ENCODE results near the gene GRIK3. TPM values are rescaled to one million over a fixed set of nuclear protein-coding genes. Genes with fewer than 3 reads are reported as not detected.

Gene GRIK3
- total RNA-seq, 1 experiment from 2014 or later = 5.5 TPM

- CTCF ChIA-PET = no interaction called here
Observed at GRCh38 chr1:37040773-37041172, 6.5 kb upstream of the GRIK3 start.

More at GRCh38 chr1:37040773-37041172, 6.5 kb upstream of the GRIK3 start:
- TF ChIP-seq ARID4B (CRISPR knock-in tag; IDR thresholded peaks at IDR 0.05; ENCODE audit: borderline replicate concordance) (no peak), FOXK1 (CRISPR knock-in tag; IDR thresholded peaks at IDR 0.05) (no peak), SP1 (CRISPR knock-in tag; conservative IDR thresholded peaks at IDR 0.05) (no peak), HMGXB4 (CRISPR knock-in tag; IDR thresholded peaks at IDR 0.05) (no peak), CDX4 (CRISPR knock-in tag; IDR thresholded peaks at IDR 0.05; ENCODE audit: borderline replicate concordance) (no peak), PRDM15 (CRISPR knock-in tag; IDR thresholded peaks at IDR 0.05) (no peak), CREB1 (CRISPR knock-in tag; IDR thresholded peaks at IDR 0.05) (no peak), ZSCAN18 (CRISPR knock-in tag; IDR thresholded peaks at IDR 0.05) (no peak), ATF3 (CRISPR knock-in tag; conservative IDR thresholded peaks at IDR 0.05) (no peak), AFF4 (CRISPR knock-in tag; IDR thresholded peaks at IDR 0.05; ENCODE audit: borderline replicate concordance) (no peak), CTCF (IDR thresholded peaks at IDR 0.05) (no peak)
- H3K4me3 Mint-ChIP-seq = no peak overlapping the region
- no peaks in the 10 kb centered on the region for H3K9me3 Mint-ChIP-seq
- peaks cover 29% of the 10 kb centered on the region for H3K27me3 Mint-ChIP-seq (ENCODE audit: low read depth)
- peaks cover 91% of the 10 kb centered on the region for H3K4me1 Mint-ChIP-seq
- no peak for ATAC-seq
- no peak for DNase-seq (ENCODE audit: low spot score)
- H3K27ac Mint-ChIP-seq = no peak overlapping the region
- H3K36me3 Mint-ChIP-seq = no peaks in the 10 kb centered on the region
- POLR2A ChIA-PET = no interaction called here

Measured in WTC11 (cell line).